GM21529 (cell line): ENCODE results near the gene HIVEP3.

ENCODE experiments used
- ATAC-seq: cut with Tn5 transposase; IDR thresholded peaks from one replicate; pipeline ENCODE4 v1.9.1; 2021; ENCODE audit not compliant: unreplicated experiment

HIVEP3 gene

GRCh38 chr1:41640141-41640751 lies 278.5 kb downstream of the HIVEP3 start:
- no peak for ATAC-seq

GRCh38 chr1:41639332-41639936 lies 279.3 kb downstream of the HIVEP3 start:
- ATAC-seq = no peak

GRCh38 chr1:41638086-41639024 lies 280.4 kb downstream of the HIVEP3 start:
- no peak for ATAC-seq

GRCh38 chr1:41637367-41637766 lies 281.4 kb downstream of the HIVEP3 start:
- ATAC-seq = no peak

GRCh38 chr1:41633764-41634163 lies 285.0 kb downstream of the HIVEP3 start:
- no peak for ATAC-seq

GRCh38 chr1:41632781-41633575 lies 285.7 kb downstream of the HIVEP3 start:
- no peak for ATAC-seq

GRCh38 chr1:41631971-41632370 lies 286.8 kb downstream of the HIVEP3 start:
- no peak for ATAC-seq

- no peak for ATAC-seq
Observed at GRCh38 chr1:41631154-41631553, 287.6 kb downstream of the HIVEP3 start.

GRCh38 chr1:41629571-41629970 lies 289.2 kb downstream of the HIVEP3 start:
- no peak for ATAC-seq

GRCh38 chr1:41629141-41629540 lies 289.6 kb downstream of the HIVEP3 start:
- ATAC-seq = no peak

- no peak for ATAC-seq
Observed at GRCh38 chr1:41627491-41628280, 291.0 kb downstream of the HIVEP3 start.

- no peak for ATAC-seq
Observed at GRCh38 chr1:41626616-41627375, 291.9 kb downstream of the HIVEP3 start.

GRCh38 chr1:41626146-41626545 lies 292.6 kb downstream of the HIVEP3 start:
- no peak for ATAC-seq

GRCh38 chr1:41623736-41624135 lies 295.0 kb downstream of the HIVEP3 start:
- ATAC-seq = no peak

- ATAC-seq = peak; percentile 75
Observed at GRCh38 chr1:41622859-41623732, 295.6 kb downstream of the HIVEP3 start.

- ATAC-seq = no peak
Observed at GRCh38 chr1:41622402-41622801, 296.3 kb downstream of the HIVEP3 start.

GRCh38 chr1:41621791-41622190 lies 296.9 kb downstream of the HIVEP3 start:
- no peak for ATAC-seq

GRCh38 chr1:41621256-41621655 lies 297.5 kb downstream of the HIVEP3 start:
- no peak for ATAC-seq
